ENCODE results near the gene SLC9A9. TPM values are rescaled to one million over a fixed set of nuclear protein-coding genes. Genes with fewer than 3 reads are reported as not detected.

SLC9A9 gene
- polyA plus RNA-seq, 1 donor (not counting 4 experiments of a cell fraction or from before 2014, with no cell fraction given) = 5.2 TPM

GRCh38 chr3:143652118-143652517 is 196.2 kb downstream of the SLC9A9 start:
- H3K36me3 ChIP-seq (ENCODE audit: control insufficient read depth in 2 of 2, extremely low read depth in 1 of 2, insufficient read depth in 2 of 2, low read length in 2 of 2) = no peaks in the 10 kb centered on the region
- H3K9me3 ChIP-seq (ENCODE audit: control insufficient read depth, low read depth, low read length) = no peaks in the 10 kb centered on the region
- H3K4me2 ChIP-seq (ENCODE audit: control insufficient read depth, extremely low read depth, insufficient read depth, low read depth, low read length) = no peak overlapping the region
- dilution Hi-C loops (cut with MboI; ENCODE audit: extremely low pct_ligation_motif_present, low sequenced_read_pairs) = no loop called here
- TF ChIP-seq CTCF (optimal IDR thresholded peaks at IDR 0.05 in 1 of 3, IDR thresholded peaks at IDR 0.05 in 1 of 3, conservative IDR thresholded peaks at IDR 0.05 in 1 of 3; ENCODE audit: extremely low read depth in 1 of 3, insufficient read depth in 2 of 3, low read length in 3 of 3) (no peak), EZH2 (IDR thresholded peaks at IDR 0.05; ENCODE audit: low read length) (no peak)
- H3K9ac ChIP-seq (ENCODE audit: control insufficient read depth, extremely low read depth, insufficient read depth, low read length) = no peak overlapping the region
- no peaks in the 10 kb centered on the region for H3K4me1 ChIP-seq (ENCODE audit: control insufficient read depth, extremely low read depth, insufficient read depth, low read length)
- no peak overlapping the region for H3K4me3 ChIP-seq (ENCODE audit: control insufficient read depth in 2 of 3, extremely low read depth in 1 of 3, insufficient read depth in 2 of 3, low read depth in 1 of 3, low read length in 3 of 3)
- no peak overlapping the region for H3K27ac ChIP-seq (ENCODE audit: control insufficient read depth, insufficient read depth, low read length)
- no peak overlapping the region for H2AFZ ChIP-seq (ENCODE audit: control insufficient read depth, low read length)
- H4K20me1 ChIP-seq (ENCODE audit: control insufficient read depth, extremely low read depth, insufficient read depth, low read length) = no peaks in the 10 kb centered on the region
- DNase-seq (ENCODE audit: low read depth, low spot score) (no peak), FAIRE-seq (no peak)
- H3K79me2 ChIP-seq (ENCODE audit: control insufficient read depth, insufficient read depth, low read length) = no peaks in the 10 kb centered on the region
- H3K27me3 ChIP-seq (ENCODE audit: control insufficient read depth, extremely low read depth, insufficient read depth, low read length) = no peaks in the 10 kb centered on the region
- no peaks in the 10 kb centered on the region for H3K9me1 ChIP-seq (ENCODE audit: control insufficient read depth, extremely low read depth, insufficient read depth, low read length)

- Histone ChIP-seq H3K36me3 (ENCODE audit: control insufficient read depth in 2 of 2, extremely low read depth in 1 of 2, insufficient read depth in 2 of 2, low read length in 2 of 2) (no peaks in the 10 kb centered on the region), H3K9me1 (ENCODE audit: control insufficient read depth, extremely low read depth, insufficient read depth, low read length) (no peaks in the 10 kb centered on the region), H3K9ac (ENCODE audit: control insufficient read depth, extremely low read depth, insufficient read depth, low read length) (no peak overlapping the region), H3K4me1 (ENCODE audit: control insufficient read depth, extremely low read depth, insufficient read depth, low read length) (no peaks in the 10 kb centered on the region), H3K4me2 (ENCODE audit: control insufficient read depth, extremely low read depth, insufficient read depth, low read depth, low read length) (no peak overlapping the region), H3K79me2 (ENCODE audit: control insufficient read depth, insufficient read depth, low read length) (no peaks in the 10 kb centered on the region), H2AFZ (ENCODE audit: control insufficient read depth, low read length) (no peak overlapping the region), H4K20me1 (ENCODE audit: control insufficient read depth, extremely low read depth, insufficient read depth, low read length) (no peaks in the 10 kb centered on the region), H3K9me3 (ENCODE audit: control insufficient read depth, low read depth, low read length) (no peaks in the 10 kb centered on the region), H3K4me3 (ENCODE audit: control insufficient read depth in 2 of 3, extremely low read depth in 1 of 3, insufficient read depth in 2 of 3, low read depth in 1 of 3, low read length in 3 of 3) (no peak overlapping the region), H3K27ac (ENCODE audit: control insufficient read depth, insufficient read depth, low read length) (no peak overlapping the region), H3K27me3 (ENCODE audit: control insufficient read depth, extremely low read depth, insufficient read depth, low read length) (no peaks in the 10 kb centered on the region)
- no peak for TF ChIP-seq EZH2 (IDR thresholded peaks at IDR 0.05; ENCODE audit: low read length)
- DNase-seq (ENCODE audit: low read depth, low spot score) (no peak), FAIRE-seq (no peak)
- dilution Hi-C loops (cut with MboI; ENCODE audit: extremely low pct_ligation_motif_present, low sequenced_read_pairs) = no loop called here
These were observed 197.4 kb downstream of the SLC9A9 start for GRCh38 chr3:143650827-143651226.

- no peak for DNase-seq (ENCODE audit: low read depth, low spot score)
- TF ChIP-seq CTCF (optimal IDR thresholded peaks at IDR 0.05 in 1 of 3, IDR thresholded peaks at IDR 0.05 in 1 of 3, conservative IDR thresholded peaks at IDR 0.05 in 1 of 3; ENCODE audit: extremely low read depth in 1 of 3, insufficient read depth in 2 of 3, low read length in 3 of 3) (no peak), EZH2 (IDR thresholded peaks at IDR 0.05; ENCODE audit: low read length) (no peak)
- H3K4me2 ChIP-seq (ENCODE audit: control insufficient read depth, extremely low read depth, insufficient read depth, low read depth, low read length) = no peak overlapping the region
- FAIRE-seq = no peak
- H3K27ac ChIP-seq (ENCODE audit: control insufficient read depth, insufficient read depth, low read length) = no peak overlapping the region
- no peaks in the 10 kb centered on the region for H3K36me3 ChIP-seq (ENCODE audit: control insufficient read depth in 2 of 2, extremely low read depth in 1 of 2, insufficient read depth in 2 of 2, low read length in 2 of 2)
- no peaks in the 10 kb centered on the region for H4K20me1 ChIP-seq (ENCODE audit: control insufficient read depth, extremely low read depth, insufficient read depth, low read length)
- no peak overlapping the region for H2AFZ ChIP-seq (ENCODE audit: control insufficient read depth, low read length)
- no peak overlapping the region for H3K9ac ChIP-seq (ENCODE audit: control insufficient read depth, extremely low read depth, insufficient read depth, low read length)
- H3K79me2 ChIP-seq (ENCODE audit: control insufficient read depth, insufficient read depth, low read length) = no peaks in the 10 kb centered on the region
- H3K9me3 ChIP-seq (ENCODE audit: control insufficient read depth, low read depth, low read length) = no peaks in the 10 kb centered on the region
- H3K27me3 ChIP-seq (ENCODE audit: control insufficient read depth, extremely low read depth, insufficient read depth, low read length) = no peaks in the 10 kb centered on the region
- H3K4me1 ChIP-seq (ENCODE audit: control insufficient read depth, extremely low read depth, insufficient read depth, low read length) = no peaks in the 10 kb centered on the region
- dilution Hi-C loops (cut with MboI; ENCODE audit: extremely low pct_ligation_motif_present, low sequenced_read_pairs) = no loop called here
- H3K4me3 ChIP-seq (ENCODE audit: control insufficient read depth in 2 of 3, extremely low read depth in 1 of 3, insufficient read depth in 2 of 3, low read depth in 1 of 3, low read length in 3 of 3) = no peak overlapping the region
- no peaks in the 10 kb centered on the region for H3K9me1 ChIP-seq (ENCODE audit: control insufficient read depth, extremely low read depth, insufficient read depth, low read length)
These were observed 198.1 kb downstream of the SLC9A9 start for GRCh38 chr3:143650120-143650519.

Data from keratinocyte (primary cell).